CD4-positive, alpha-beta T cell treated with Interleukin-4 for 1 hour (primary cell): ENCODE measurements around the gene LACTBL1.

ENCODE experiments used
- DNase-seq, 2 donors: peaks; one replicate each; pipeline ENCODE4 v3.0.0-alpha.2; 2020 to 2022

LACTBL1 gene

GRCh38 chr1:22941257-22941656 lies 31.4 kb downstream of the LACTBL1 start:
- no peak for DNase-seq

GRCh38 chr1:22936681-22937080 lies 36.0 kb downstream of the LACTBL1 start:
- DNase-seq: no peak

- DNase-seq: no peak
These were observed 37.2 kb downstream of the LACTBL1 start for GRCh38 chr1:22935433-22935832.

DNA sequence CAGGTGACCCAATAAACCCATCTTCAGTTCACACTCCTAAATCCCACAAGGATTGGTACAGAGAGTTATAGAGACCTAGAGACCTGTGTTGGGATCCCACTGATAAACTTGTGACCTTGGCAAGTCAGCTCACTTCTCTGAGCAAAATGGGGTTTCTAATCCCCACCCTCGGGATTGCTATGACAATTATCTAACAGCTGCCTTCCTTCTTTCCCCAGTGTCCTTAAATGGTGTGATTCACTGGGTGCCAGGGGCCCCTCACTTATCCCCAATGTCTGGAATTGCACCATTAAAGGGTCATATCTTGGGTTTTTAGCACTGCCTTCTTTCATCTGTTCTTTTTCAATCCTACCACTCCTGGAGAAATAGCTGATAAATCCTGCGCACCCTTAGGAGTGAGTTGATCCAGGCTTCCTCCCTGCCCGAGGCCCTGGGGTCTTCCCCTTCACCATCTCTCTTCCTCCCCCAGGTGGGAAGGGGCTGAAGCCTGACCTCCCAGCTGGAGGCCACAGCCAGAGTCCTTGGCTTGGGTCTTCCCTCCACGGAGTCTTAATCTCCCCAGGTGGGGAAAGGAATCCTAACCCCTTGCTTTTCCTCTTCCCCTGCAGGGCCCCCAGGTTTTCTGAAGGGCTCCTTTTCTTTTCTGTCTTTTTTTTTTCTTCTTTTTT lies 39.7 kb downstream of the LACTBL1 start:
- DNase-seq: no peak

DNA sequence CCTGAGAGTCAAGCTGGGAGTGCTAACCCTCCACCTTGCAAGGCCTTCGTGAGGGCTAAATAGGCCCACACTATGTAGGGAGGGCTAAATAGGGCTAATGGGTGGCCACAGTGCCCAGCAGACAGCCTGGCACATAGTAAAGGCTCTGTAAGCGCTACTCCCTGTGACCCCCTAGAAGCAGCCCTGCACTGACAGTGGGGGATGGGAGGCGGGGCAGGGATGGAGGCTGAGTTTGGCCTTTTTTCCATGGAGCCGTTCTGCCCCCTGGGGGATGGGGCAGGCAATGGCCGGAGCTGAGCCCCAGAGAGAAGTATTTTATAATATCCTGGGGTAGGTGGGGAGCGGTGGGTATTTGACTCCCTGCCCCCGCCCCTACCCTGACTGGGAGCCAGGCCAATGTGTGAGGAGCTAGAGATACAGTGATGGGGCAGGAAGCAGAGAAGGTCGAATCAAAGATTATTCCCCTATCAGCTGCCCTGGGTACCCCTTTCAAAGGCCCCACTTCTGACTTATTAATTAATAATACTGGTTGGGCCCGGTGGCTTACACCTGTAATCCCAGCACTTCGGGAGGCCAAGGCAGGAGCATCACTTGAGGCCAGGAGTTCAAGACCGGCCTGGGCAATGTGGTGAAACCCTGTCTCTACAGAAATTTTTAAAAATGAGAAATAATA lies 42.3 kb downstream of the LACTBL1 start:
- peak; percentile 11 to 17 for DNase-seq

DNA sequence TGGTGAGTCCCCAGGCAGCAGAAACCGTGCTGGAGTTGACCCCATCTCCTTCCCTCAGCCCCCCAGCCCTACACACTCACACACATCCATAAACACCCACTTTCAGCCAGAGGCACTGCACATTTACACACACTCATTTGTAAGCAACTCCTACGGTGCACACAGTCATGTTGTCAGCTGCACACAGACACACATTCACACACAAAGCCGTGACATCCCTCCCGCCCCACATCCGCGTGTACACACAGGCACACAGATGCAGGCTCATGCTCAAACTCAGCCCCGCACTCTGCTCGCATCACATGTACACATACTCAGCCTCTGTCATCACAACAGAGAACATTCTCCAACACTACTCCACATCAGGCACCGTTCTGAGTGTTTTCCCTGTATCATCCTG lies 47.6 kb downstream of the LACTBL1 start:
- no peak for DNase-seq

DNA sequence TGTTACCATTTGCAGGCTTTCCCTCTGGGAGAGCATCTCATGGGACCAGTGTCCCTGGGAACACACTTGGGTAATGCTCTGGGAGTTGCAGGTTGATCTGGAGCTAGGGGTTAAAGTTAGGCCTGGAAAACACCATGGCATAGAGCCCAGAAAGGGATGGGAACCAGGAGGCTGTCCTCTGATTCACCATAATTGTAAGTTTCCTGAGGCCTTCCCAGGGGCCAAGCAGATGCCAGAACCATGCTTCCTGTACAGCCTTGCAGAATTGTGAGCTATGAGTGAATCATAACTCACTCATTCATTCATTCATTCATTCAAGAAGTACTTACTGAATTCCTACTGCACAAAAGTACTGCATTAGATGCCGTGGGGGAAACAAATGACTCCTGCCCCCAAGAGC lies 50.0 kb downstream of the LACTBL1 start:
- DNase-seq: no peak

GRCh38 chr1:22921452-22922126 lies 51.1 kb downstream of the LACTBL1 start:
- no peak for DNase-seq

- no peak for DNase-seq
These were observed 51.8 kb downstream of the LACTBL1 start for GRCh38 chr1:22920734-22921451.

DNA sequence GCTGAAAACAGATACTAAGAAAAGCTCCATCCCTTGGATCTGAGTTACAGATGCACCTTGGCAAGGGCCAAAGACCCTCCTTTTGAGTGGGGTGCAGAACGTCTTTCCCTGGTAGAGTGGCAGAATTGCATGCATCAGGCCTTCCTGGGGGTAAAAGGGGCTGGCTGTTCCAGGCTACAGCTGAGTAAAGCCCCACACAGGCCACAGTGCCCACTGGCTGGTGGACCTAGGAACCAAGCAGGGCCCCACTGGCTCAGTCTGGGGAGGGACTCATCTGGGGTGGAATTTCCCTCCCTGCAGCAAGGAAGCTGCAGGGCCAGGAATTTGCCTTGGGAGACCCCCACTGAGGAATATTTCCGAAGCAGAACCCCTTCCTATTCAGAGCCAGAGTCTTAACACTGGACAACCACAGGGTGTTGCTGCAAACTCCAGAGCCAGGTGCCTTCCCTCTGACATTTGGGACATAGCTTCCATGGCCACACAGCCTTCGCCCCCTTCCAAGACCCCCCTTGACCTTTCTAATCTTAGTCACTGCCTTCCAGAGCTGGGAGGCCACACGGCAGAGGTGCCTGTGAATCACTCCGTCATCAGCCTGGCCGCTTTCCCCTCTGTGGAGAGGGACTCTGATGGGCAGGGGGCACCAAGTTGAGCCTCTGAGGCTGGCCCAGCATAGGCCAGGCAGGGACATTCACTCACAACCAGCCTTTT lies 52.5 kb downstream of the LACTBL1 start:
- DNase-seq: no peak

- no peak for DNase-seq
These were observed 53.2 kb downstream of the LACTBL1 start for GRCh38 chr1:22919341-22920025.

DNA sequence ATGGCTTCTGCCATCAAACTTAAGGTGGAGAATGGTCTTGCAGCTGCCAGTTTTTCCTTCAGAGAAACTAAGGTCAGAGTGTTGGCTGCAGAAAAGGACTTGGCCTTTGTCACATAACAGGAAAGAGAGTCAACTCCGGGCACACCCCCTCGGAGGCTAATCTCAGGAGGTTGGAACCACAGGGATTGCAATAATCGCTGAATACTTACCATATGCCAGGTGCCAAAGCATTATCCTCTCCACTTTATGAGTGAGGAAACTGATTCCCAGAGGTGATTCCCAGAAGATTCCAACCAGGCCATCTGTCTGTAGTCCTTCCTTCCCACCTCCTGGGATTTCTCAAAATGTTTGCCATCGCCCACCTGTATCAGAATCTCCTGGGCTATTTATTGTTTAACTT lies 54.0 kb downstream of the LACTBL1 start:
- no peak for DNase-seq

DNA sequence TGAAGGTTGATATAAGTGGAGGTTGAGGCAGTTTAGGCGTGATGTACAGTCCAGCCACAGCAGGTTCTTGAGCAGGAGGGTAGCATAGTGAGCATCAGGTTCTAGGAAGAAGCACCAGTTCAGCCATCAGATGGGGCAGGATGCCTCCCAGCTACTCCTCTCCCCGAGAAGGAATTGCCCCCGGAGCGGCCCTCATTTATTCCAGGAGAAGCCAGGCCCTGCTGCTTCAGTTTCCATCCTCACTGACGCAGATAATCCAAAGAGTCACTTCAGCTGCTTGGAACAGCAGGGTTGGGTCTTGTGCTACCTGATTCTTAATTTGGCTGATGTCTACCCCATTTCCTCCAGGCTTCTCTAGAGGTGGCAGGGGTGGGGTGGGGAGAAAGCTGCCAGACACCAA lies 54.7 kb downstream of the LACTBL1 start:
- no peak for DNase-seq

DNA sequence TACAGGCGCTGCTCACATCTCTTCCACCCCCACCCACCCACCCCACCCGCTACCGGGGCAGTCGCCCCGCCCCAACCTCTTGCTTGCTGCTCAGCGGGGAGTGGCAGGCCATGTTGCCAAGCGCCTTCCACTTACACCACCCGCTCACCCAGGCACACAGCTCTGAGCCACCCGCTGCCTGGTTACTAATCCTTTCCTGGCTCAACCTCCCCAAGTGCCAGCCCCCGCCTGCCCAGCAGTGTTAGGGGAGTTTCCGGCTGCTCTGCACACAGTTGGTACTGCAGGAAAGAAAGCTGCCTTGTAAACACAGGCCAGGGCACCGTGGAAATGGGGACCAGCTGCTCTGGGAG lies 56.2 kb downstream of the LACTBL1 start:
- no peak for DNase-seq

DNA sequence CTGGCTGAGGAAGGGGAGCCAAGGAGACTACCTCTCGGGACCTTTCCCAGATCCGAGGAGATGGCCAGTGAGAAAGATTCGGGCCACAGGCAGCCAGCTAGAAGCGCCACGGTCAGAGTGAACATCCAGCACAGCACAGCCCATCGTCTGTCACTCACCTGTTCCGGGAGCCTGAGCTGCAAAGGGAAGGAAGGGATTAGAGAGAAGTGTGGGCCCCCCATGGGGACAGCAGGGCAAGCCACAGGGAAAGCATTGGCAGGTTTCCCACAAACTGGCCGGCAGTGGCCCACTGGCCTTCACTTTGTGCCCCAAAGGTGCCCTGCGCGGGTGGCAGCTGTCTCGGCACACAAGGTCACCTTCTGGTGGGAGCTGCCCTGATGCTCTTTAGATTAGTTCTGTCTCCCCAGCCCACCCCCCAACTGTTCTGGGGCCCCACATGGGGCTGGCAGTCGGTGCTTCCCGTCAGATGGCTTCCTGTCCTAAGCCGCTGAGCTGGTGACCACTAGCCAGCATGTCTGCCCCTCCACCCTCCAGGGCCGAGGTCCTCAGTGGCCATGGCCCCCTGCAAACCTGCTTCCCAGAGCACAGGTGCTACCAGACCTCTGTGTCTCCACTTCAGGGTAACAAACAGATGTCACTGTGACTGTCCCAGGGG lies 56.7 kb downstream of the LACTBL1 start:
- no peak for DNase-seq

DNA sequence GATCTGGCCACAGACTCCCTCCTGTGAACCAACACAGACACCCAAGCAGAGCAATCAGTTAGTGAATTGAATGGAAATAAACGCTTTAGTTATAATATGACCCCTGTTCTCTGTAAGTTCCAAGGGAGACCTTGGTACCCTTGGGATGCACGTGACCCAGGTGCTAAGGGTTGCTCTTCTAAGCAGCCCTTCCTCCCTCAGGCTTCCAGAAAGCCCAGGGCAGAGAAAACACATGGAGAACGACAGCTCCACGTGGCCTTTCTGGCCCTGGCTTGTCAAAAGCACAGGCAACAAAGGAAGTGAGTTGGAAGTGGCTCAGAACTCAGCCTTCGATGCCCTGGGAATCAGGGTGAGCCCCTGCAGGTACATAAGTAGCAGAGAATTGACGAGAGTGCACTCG lies 57.4 kb downstream of the LACTBL1 start:
- no peak for DNase-seq

GRCh38 chr1:22914633-22915217 lies 57.9 kb downstream of the LACTBL1 start:
- no peak for DNase-seq

DNA sequence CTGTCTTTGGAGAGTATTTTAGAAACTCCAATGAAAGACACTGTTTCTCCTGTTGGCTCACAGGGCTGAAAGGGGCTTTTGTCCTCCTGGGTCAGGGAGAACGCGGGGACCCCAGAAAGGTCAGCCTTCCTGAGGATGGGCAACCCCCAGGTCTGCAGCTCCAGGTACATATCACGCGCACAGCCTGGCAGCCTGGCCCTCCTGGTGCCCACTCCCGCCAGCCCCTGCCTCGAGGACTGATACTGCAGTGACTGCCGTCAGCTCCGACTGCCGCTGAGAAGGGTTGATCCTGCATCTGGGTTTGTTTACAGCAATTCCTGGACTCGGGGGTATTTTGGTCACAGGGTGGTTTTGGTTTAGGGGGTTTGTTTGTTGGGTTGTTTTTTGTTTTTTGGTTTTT lies 58.5 kb downstream of the LACTBL1 start:
- DNase-seq: no peak

DNA sequence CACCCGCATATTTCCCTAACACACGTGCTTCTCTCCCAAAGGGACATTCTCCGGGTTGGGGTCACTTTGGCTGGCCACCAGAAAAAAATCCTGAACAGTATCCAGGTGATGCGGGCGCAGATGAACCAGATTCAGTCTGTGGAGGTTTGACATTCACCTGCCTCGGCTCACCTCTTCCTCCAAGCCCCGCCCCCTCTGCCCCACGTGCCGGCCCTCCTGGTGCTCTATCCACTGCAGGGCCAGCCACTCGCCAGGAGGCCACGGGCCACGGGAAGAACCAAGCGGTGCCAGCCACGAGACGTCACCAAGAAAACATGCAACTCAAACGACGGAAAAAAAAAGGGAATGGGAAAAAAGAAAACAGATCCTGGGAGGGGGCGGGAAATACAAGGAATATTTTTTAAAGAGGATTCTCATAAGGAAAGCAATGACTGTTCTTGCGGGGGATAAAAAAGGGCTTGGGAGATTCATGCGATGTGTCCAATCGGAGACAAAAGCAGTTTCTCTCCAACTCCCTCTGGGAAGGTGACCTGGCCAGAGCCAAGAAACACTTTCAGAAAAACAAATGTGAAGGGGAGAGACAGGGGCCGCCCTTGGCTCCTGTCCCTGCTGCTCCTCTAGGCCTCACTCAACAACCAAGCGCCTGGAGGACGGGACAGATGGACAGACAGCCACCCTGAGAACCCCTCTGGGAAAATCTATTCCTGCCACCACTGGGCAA lies 59.1 kb downstream of the LACTBL1 start:
- DNase-seq: no peak

GRCh38 chr1:22912311-22912710 lies 60.4 kb downstream of the LACTBL1 start:
- no peak for DNase-seq
